KBM-7 (cell line): ENCODE results near the gene CASP7.

Source experiments
- DNase-seq: peaks from one replicate; pipeline ENCODE4 v3.0.0-alpha.2; 2015
- in situ Hi-C: fragments of 300-500 bp; cut with MboI; formaldehyde crosslinking; loops from 2 replicates; pipeline ENCODE4 v1.14.3; 2020; ENCODE audit warnings: low sequenced_read_pairs, low pct_unique_long_range_greater_than_20kb, mixed read lengths

The CASP7 gene

DNA sequence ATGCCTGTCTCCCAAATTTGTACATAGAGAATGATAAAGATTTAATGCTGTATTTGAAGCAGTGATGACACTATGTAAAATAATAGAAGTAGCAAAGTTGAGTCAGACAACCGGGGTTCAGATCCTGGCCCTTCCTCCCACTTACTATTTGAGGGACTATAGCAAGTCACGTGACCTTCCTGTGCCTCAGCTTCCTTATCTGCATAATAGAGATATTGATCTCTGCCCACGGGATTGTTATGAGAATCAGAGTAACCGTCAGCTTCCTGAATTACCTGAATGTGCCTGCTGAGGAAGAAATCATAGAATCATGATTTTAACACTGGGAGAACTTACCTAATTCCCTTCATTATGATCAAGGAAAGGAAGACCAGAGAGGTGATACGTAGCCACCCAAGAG is 26.9 kb downstream of the CASP7 start:
- in situ Hi-C loops = loop anchor here (25.0 kb wide), 1 partner anchor 406 kb away; no protein-coding TSS in a partner anchor
- DNase-seq = no peak

DNA sequence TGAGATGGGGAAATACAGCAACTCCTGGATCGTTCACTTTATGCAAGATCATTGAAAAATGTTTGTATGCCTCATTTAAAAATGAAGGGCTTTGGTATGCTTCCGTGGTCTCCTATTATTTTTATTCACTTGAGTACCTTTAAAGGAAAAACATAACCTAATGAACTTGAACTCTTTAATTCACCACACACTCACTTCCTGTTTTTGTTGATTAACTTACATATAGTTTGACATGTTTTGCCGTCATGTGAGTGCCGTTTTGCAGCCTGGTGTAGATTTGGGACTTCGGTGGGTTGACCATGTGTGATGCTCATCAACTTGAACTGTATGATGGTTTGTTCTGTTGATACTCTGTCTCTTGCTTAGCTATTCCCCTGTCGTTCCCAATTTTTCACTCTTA is 28.9 kb downstream of the CASP7 start:
- in situ Hi-C loops = loop anchor here (25.0 kb wide), 1 partner anchor 404 kb away; no protein-coding TSS in a partner anchor
- DNase-seq = no peak

DNA sequence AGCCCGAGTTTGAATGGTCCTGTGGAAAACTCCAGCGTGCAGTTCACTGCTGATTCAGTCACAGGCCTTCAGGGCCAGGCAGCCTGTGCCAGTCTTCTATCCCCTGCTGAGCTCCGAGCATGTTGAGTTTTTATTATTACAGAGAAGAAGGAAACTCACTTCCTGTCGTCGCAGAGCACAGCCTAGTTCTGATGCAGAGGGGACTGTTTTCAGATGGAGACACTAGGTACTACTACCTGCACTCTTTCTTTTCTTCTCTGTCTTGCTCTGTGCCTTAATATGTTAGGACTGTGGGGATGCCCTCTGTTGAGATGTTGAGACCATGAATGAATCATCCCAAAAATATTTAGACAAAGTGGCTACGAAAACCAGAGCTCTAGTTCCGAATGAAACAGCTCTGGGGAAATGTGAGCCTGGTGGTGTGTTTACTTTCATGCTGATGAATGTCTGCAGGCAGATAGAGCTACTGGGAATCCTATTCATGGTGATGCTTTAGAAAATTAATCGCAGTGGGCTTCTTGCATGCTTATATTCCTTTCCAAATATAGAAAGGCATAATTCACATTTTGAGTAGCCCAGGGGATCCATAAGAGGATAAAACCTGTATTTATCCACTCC is 29.6 kb downstream of the CASP7 start:
- in situ Hi-C loops = loop anchor here (25.0 kb wide), 1 partner anchor 403 kb away; no protein-coding TSS in a partner anchor

DNA sequence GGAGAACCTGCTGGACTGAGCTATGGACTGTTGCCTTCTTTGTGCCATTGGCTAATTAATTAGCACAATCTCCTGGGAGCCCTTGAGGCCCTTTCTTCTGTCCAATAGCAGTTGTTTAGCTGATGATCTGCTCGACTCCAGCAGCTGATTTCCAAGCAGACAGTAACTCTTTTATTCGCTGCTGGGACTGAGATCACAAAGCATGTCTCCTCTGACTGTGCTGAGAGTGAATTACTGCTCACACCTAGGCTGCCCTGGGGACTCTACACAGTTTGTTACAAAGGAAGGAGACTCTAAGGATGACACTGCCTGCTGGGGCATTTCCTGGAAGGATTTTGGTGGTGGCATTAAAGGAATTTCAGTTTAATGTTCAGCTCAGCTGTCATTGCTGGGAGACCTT is 31.4 kb downstream of the CASP7 start:
- in situ Hi-C loops = loop anchor here (25.0 kb wide), 1 partner anchor 401 kb away; no protein-coding TSS in a partner anchor
- DNase-seq = no peak

More for the DNA sequence above, 29.6 kb downstream of the CASP7 start:
- DNase-seq = no peak

DNA sequence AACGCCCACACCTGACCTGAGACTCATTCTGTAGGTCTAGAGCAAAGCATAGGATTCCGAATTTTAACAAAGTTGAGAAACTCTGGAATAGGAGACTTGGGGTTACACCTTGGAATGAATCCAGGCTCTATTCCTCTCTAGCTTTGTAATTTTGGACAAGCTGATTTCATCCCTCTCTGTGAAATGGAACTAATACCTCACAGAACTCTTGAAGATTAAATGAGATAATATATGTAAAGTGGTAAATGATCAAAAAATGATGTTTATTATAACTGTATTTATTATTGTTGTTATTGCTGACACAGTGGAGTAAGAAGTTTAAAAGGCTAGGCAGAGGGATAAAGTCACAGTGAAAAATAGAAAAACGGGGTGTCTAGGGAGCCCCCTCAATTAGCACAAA is 32.3 kb downstream of the CASP7 start:
- DNase-seq = no peak
- in situ Hi-C loops = loop anchor here (25.0 kb wide), 1 partner anchor 400 kb away; no protein-coding TSS in a partner anchor

DNA sequence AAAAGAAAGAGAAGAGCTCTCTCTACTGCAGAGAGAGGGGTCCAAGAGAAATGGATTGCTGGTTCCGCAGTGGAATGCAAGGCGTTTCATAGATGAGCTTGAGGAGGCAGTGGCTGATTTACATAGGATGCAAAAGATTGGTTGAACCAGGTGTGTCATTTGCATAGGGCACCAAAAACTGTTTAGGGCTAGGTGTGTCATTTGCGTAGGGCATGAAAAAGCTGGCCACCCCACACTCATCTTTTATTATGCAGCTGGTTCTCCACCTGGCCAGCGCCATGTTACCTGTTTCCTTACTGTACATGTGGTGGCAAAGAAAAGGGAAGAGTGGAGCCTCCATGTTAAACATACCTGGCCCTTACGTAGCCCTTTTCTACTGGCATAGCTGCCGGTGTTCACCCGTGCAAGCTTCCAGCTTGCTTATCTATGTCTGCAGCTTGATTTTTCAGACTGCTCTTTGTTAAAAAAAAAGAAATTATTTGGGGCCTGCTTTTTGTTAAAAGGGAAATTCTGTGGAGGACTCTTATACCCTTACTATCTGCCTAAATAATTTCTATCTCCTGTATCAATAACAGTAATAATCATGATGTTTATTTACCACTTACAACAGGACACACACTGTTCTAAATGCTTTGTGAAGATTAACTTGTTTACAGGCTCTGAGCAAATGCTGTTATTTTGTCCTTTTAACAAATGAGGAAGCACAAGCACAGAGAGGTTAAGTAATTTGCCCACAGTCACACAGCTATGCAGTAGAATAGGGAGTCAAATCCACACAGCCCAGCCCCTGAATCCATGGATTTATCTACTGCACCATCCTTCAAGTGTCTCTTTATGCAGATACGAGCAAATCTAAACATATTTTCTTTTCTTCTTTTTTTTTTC is 33.3 kb downstream of the CASP7 start:
- DNase-seq = no peak
- in situ Hi-C loops = loop anchor here (25.0 kb wide), 1 partner anchor 399 kb away; no protein-coding TSS in a partner anchor

DNA sequence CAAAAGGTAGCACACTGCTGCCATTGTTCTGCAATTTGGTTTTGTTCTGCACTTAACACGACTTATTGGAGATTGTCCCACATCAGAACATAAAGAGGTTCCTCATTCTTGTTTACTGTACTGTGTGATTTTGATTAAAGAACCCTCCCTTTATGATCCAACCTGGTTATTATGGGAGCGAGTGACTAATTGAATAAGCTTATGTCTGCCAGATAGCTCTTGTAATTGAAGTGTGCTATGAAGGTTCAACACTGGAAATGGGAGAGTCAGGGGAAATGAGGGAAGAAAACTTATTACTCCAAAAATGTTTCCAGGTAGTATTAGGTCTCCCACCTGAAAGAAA is 33.9 kb downstream of the CASP7 start:
- in situ Hi-C loops = loop anchor here (25.0 kb wide), 1 partner anchor 399 kb away; no protein-coding TSS in a partner anchor
- DNase-seq = no peak

DNA sequence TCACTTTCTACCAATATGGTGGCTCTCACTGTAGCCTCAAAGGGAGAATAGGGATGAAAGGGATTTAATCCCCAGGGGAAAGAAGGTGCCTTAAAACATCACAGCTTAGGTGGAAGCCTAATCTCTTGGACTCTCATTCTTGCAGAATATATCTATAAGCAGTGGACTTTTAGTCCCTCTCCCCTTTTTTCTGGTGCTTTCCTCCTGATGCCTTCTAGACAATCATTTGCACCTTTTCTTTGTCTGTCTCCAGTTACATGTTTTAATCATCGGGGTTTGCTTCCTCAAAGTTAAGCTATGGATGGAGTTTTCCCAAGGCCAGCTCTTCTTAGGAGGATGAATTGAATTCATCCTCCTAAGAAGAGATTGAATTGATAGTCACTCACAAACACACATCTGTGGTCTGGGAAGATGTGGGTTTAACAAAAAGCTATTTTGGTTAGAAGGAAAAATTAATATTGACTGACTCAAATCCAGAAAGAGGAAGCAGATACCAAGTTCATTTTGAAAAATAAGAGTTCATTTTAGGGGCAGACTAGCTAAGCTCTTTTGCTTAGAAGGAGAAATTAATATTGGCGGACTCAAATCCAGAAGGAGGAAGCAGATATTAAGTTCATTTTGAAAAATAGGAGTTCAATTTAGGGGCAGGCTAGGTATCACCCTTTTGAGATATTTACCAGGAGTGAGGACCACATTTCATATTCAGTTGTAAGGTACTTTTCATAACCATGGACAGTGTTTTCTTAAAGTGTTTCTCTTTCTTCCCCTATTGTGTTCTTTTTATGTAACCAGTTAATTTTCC is 36.6 kb downstream of the CASP7 start:
- in situ Hi-C loops = loop anchor here (25.0 kb wide), 1 partner anchor 396 kb away; no protein-coding TSS in a partner anchor

DNA sequence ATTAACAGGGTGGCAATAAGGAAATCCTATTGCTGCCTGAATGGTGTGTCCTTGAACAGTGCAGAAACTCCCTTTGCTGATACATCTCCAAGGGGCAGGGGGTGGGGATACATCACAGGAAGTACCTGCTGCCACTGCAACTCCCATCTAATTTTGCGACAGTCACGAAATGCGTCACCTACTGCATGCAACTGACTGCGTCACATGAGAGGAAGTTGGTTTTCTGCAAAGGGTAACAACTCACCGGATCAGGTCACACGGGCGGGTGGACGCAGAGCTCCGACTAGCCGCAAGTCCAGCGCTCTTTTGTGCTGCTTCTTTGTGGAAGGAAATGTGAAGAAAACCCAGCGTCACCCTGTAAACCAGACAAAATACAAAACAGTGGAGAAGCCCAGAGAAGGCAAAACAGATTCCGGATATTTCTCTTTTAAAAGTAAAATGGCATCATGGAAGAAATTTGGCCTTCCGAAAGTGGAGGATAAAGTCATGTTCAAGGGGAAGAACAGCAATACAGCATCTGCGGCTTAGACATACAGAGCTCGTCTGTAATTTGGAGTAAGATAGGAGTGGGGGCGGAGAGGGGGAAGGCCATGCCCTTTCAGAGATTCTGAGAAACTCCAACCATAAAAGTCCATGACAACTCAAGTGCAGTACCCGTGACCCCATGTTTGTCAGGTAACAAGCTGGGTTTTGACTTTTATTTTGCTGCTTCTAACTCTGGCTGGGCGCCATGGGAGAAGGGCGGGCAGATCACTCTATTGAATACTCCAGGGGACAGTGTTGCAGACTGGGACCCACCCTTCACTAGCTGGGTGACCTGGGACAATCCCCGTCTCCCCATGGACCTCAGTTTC is 39.5 kb downstream of the CASP7 start:
- in situ Hi-C loops = loop anchor here (25.0 kb wide), 1 partner anchor 393 kb away; no protein-coding TSS in a partner anchor

More for the DNA sequence above, 36.6 kb downstream of the CASP7 start:
- DNase-seq = peak; percentile 26

DNA sequence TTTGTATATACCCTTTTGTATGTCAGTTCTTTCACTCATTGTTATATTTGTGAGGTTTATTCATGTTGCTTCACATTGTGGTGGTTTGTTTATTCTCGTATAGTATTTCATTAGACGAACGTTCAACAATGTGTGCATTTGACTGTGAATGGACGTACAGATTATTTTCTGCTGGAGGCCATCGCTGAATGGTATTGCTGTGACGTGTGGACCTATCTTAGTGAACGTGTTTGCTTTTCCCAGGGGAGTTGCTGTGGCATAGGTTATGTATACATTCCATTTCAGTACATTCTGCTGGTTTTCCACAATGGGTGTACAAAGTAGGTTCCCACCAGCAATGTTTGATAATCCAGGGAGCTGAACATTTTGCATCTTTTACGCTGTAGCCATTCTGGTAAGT is 40.7 kb downstream of the CASP7 start:
- no peak for DNase-seq
- in situ Hi-C loops = loop anchor here (25.0 kb wide), 1 partner anchor 392 kb away; no protein-coding TSS in a partner anchor

More for the DNA sequence above, 39.5 kb downstream of the CASP7 start:
- no peak for DNase-seq

DNA sequence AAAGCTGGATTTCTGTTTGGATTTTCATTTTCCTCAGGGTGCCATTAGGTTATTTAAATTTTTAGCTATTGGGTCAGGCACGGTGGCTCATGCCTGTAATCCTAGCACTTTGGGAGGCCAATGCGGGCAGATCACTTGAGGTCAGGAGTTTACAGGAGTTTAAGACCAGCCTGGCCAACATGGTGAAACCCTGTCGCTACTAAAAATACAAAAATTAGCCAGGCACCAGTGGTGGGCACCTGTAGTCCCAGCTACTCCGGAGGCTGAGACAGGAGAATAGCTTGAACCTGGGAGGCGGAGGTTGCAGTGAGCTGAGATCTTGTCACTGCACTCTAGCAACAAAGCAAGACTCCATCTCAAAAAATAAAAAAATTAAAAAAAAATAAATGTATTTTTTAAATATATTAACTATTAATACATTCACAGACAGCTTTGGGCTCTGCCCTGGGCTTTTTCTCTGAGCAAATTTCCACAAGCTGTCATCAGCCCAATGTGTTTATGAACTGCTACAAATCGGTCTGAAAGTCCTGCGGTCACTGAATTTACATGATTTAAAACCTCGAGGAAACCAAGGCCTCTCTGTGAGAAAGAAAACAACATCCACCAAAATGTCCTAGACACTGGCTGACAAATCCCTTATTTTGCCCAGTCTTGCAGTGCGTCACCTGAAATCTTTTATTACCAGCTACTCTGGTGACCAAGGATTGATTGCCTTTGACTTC is 52.6 kb downstream of the CASP7 start:
- no peak for DNase-seq
- in situ Hi-C loops = no loop called here

DNA sequence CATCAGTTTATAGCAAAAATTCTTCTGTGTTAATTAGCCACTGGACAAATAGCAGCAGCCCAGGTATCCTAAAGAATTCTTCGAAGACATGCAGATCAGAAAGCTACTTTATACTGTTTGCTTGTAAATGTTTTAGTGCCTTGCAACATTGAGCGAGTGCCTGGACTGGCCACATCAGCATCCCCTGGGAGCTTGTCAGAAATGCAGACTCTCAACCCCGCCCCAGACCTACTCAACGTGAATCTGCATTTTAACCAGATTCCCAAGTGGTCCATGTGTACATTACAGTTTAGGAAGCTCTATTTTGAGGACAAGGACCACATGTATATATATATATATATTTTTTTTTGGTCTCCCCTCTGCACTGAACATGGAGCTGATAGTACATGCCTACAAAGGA is 53.3 kb downstream of the CASP7 start:
- in situ Hi-C loops = no loop called here

DNA sequence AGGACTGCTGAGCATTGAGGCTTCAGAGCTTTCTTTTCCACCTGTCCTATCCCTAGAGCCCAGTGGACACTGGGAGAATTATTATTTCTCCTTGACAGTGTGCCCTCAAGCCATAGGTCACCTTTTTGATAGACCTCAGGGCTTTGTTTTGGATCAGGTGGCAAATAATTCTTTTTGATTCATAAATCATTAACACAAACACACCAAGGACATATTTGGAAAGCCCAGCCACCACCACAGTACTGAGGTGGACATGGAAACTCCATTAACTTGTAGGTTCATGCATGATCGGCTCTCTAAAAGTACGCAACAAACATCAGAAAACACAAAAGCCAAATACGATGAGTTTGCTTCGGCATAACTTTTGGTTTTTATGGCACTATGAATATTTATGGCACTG is 53.9 kb downstream of the CASP7 start:
- DNase-seq = no peak
- in situ Hi-C loops = no loop called here

More for the DNA sequence above, 53.3 kb downstream of the CASP7 start:
- DNase-seq = no peak

DNA sequence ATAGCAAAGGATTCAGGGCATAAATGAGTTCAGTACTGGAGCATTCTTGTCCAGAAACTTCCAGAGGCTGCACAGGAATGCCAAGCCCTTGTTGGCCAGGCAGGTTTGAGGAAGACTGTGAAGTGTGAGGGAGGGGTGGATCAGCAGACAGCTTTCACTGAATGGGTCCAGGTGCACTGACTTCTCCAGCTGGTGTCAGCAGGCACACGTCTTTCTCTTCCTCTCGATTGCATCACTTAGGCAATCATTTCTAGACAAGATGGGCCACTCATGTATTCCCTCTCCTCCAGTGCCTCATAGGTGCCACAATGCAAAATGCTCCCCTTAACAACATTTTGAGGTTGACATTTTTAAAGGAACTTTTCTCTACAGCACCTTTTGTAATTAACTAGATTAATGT is 56.2 kb downstream of the CASP7 start:
- in situ Hi-C loops = no loop called here
- no peak for DNase-seq

DNA sequence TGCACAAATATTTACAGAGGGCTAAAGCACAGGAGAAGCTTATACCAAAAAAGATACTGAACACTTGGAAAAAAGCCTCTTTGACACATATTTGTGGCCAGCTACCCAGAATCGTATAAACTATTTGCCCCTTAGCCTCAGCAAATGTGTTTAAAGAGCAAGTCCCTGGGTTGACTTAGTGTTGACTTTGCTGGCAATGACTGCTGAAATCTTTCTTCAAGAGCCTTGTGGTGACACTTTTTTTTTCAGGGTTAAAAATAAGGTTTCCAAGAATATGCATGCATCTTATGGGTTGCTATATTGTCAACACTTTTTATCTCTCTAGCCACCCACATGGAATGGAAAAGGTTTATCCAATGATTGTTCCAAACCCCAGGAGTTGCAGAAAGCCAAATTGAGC is 56.9 kb downstream of the CASP7 start:
- no peak for DNase-seq
- in situ Hi-C loops = no loop called here

DNA sequence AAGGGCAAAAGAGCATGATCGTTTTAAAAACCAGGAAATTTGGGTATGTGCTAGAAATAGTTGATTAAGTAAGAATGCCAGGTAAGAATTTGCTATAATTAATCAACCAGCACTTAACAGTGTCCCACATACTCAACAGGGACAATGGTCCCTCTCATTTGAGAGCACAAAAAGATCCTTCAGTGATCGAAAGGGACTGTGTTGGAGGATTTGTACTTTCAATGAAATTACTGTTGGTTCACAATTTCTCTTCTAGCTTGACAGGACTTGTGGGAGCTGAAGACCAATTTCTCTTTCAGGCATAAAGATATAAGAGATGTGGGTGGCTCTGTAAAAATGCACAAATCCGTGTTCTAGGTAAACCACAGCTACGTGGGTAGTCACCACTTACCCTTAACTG is 59.3 kb downstream of the CASP7 start:
- no peak for DNase-seq
- in situ Hi-C loops = no loop called here

DNA sequence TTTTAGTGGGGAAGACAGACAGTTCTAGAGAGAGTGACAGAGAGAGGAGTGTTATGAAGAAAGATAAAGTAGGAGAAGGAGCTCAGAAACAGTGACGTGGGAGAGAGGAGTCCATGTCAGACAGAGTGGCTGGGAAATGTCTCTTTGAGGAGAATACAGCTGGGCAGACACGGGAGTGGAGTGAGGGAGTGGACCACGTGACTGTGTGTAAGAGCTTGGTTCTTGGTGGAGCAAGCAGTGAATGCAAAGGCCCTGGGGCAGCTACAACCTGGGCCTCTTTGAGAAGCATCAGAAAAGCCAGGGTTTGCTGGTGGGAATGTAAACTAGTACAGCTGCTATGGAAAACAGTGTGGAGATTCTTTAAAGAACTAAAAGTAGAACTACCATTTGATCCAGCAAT is 59.9 kb downstream of the CASP7 start:
- DNase-seq = no peak
- in situ Hi-C loops = no loop called here

DNA sequence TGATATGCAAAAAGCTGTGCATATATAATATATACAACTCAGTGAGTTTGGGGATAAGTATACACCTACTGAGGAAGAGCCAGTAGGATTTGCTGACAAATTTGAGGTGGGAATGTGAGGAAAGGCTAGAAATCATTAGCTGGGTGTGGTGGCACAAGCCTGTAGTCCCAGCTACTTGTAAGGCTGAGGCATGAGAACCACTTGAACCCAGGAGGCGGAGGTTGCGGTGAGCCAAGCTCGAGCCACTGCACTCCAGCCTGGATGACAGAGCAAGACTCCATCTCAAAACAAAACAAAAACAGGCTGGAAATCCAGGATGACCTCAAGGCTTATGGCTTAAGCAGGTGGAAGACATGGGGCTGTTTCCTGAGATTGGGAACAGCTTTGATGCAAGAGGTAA is 61.1 kb downstream of the CASP7 start:
- in situ Hi-C loops = no loop called here

More for the DNA sequence above, 61.1 kb downstream of the CASP7 start:
- DNase-seq = no peak
